ENCODE results near the gene PRAMEF11.
"Not testable (repeated sequence)": the region's sequence is repeated elsewhere in the genome, so short reads cannot be mapped to it uniquely, and the experiment has no call there.

Gene PRAMEF11

GRCh38 chr1:12833251-12833650, 2.0 kb upstream of the PRAMEF11 start:
- not testable (repeated sequence) for H3K79me1 ChIP-seq (ENCODE audit: low read length); H4K5ac ChIP-seq (ENCODE audit: low read length); H3K4me3 ChIP-seq (ENCODE audit: low read length); H3K4ac ChIP-seq (ENCODE audit: low read depth, low read length); H3K36me3 ChIP-seq (ENCODE audit: control insufficient read depth, insufficient read depth, low read length); H3K23ac ChIP-seq (ENCODE audit: low read length); H2BK5ac ChIP-seq (ENCODE audit: low read length); H3K27me3 ChIP-seq (ENCODE audit: insufficient read depth, low read length, poor library complexity); H3K56ac ChIP-seq (ENCODE audit: low read length); H3K9ac ChIP-seq (ENCODE audit: low read length); H3K18ac ChIP-seq (ENCODE audit: low read length); H2AK5ac ChIP-seq (ENCODE audit: low read length); H4K8ac ChIP-seq (ENCODE audit: low read depth, low read length); H3K4me1 ChIP-seq (ENCODE audit: control insufficient read depth, low read depth, low read length); H3K4me2 ChIP-seq (ENCODE audit: low read length); H2BK120ac ChIP-seq (ENCODE audit: low read depth, low read length); H3K27ac ChIP-seq (ENCODE audit: low read depth, low read length); H2BK15ac ChIP-seq (replicated peaks; ENCODE audit: low read depth); H3K79me2 ChIP-seq (ENCODE audit: control insufficient read depth, insufficient read depth, low read length); DNase-seq
- WGBS (ENCODE audit: extremely low coverage, insufficient coverage, low lambda C conversion rate): no CpG with 5 or more reads among the region's 2 CpGs

- not testable (repeated sequence) for H2AK5ac ChIP-seq (ENCODE audit: low read length); H3K27me3 ChIP-seq (ENCODE audit: insufficient read depth, low read length, poor library complexity); H3K56ac ChIP-seq (ENCODE audit: low read length); H4K5ac ChIP-seq (ENCODE audit: low read length); H3K4me2 ChIP-seq (ENCODE audit: low read length); H3K23ac ChIP-seq (ENCODE audit: low read length); H3K4me1 ChIP-seq (ENCODE audit: control insufficient read depth, low read depth, low read length); H3K79me2 ChIP-seq (ENCODE audit: control insufficient read depth, insufficient read depth, low read length); H3K4me3 ChIP-seq (ENCODE audit: low read length); H4K8ac ChIP-seq (ENCODE audit: low read depth, low read length); H3K4ac ChIP-seq (ENCODE audit: low read depth, low read length); DNase-seq; H3K79me1 ChIP-seq (ENCODE audit: low read length); H3K27ac ChIP-seq (ENCODE audit: low read depth, low read length); H3K18ac ChIP-seq (ENCODE audit: low read length); H3K9ac ChIP-seq (ENCODE audit: low read length); H2BK15ac ChIP-seq (replicated peaks; ENCODE audit: low read depth); H3K36me3 ChIP-seq (ENCODE audit: control insufficient read depth, insufficient read depth, low read length); H2BK5ac ChIP-seq (ENCODE audit: low read length); H2BK120ac ChIP-seq (ENCODE audit: low read depth, low read length)
- no CpG with 5 or more reads among the region's 6 CpGs for WGBS (ENCODE audit: extremely low coverage, insufficient coverage, low lambda C conversion rate)
Measured at GRCh38 chr1:12819061-12819460, 12.1 kb downstream of the PRAMEF11 start.

- H3K4ac ChIP-seq (ENCODE audit: low read depth, low read length): no peak overlapping the region
- H3K9ac ChIP-seq (ENCODE audit: low read length): no peak overlapping the region
- H2BK15ac ChIP-seq (replicated peaks; ENCODE audit: low read depth): no peak overlapping the region
- no peak overlapping the region for H3K18ac ChIP-seq (ENCODE audit: low read length)
- no CpG with 5 or more reads among the region's 2 CpGs for WGBS (ENCODE audit: extremely low coverage, insufficient coverage, low lambda C conversion rate)
- no peak for DNase-seq
- no peaks in the 10 kb centered on the region for H3K27me3 ChIP-seq (ENCODE audit: insufficient read depth, low read length, poor library complexity)
- H2BK120ac ChIP-seq (ENCODE audit: low read depth, low read length): no peak overlapping the region
- H2AK5ac ChIP-seq (ENCODE audit: low read length): no peak overlapping the region
- no peak overlapping the region for H2BK5ac ChIP-seq (ENCODE audit: low read length)
- no peaks in the 10 kb centered on the region for H3K79me2 ChIP-seq (ENCODE audit: control insufficient read depth, insufficient read depth, low read length)
- no peak overlapping the region for H3K27ac ChIP-seq (ENCODE audit: low read depth, low read length)
- no peak overlapping the region for H3K23ac ChIP-seq (ENCODE audit: low read length)
- no peak overlapping the region for H3K4me2 ChIP-seq (ENCODE audit: low read length)
- no peak overlapping the region for H4K8ac ChIP-seq (ENCODE audit: low read depth, low read length)
- no peaks in the 10 kb centered on the region for H3K36me3 ChIP-seq (ENCODE audit: control insufficient read depth, insufficient read depth, low read length)
- no peaks in the 10 kb centered on the region for H3K79me1 ChIP-seq (ENCODE audit: low read length)
- H4K5ac ChIP-seq (ENCODE audit: low read length): no peak overlapping the region
- H3K4me3 ChIP-seq (ENCODE audit: low read length): no peak overlapping the region
- no peak overlapping the region for H3K56ac ChIP-seq (ENCODE audit: low read length)
- no peaks in the 10 kb centered on the region for H3K4me1 ChIP-seq (ENCODE audit: control insufficient read depth, low read depth, low read length)
Measured at GRCh38 chr1:12811409-12811784, 19.8 kb downstream of the PRAMEF11 start.

DNA sequence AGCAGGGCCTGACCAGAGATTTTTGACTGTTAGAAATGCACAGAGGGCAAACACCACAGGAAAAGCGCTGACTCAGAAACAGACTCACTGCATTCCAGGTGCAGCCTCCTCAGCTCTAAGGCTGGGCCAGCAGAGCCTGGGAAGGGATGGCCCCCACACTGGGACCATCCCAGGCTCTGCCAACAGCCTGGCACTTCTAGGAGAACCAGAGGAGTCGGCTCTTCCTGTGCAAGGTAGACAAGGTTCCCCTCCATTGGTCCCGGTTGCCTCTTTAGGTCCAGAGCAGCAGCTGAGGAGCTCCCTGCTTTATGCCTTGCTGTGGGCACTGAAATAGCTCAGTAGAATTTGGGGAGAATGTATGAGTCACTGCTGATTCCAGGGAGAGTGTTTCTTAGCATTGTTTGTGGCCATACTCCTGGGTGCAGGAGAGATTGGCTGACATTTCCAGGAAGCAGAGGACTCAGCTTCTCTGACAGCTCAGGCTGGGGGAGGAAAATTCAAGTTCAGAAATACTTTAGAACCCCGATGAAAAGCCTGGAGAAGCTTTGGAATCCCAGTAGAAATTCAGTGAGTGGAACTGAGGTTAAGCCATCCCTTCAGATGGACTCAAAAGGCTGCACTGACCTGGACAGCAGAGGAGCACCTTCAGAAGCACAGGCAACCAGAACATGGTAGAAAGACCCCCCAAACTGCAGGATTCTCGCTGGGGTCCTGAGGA, 20.4 kb downstream of the PRAMEF11 start:
- DNase-seq: no peak
- WGBS (ENCODE audit: extremely low coverage, insufficient coverage, low lambda C conversion rate): no CpG with 5 or more reads among the region's 5 CpGs
- H4K5ac ChIP-seq (ENCODE audit: low read length): no peak overlapping the region
- H2BK5ac ChIP-seq (ENCODE audit: low read length): no peak overlapping the region
- no peak overlapping the region for H3K18ac ChIP-seq (ENCODE audit: low read length)
- no peak overlapping the region for H2BK15ac ChIP-seq (replicated peaks; ENCODE audit: low read depth)
- H3K23ac ChIP-seq (ENCODE audit: low read length): no peak overlapping the region
- no peaks in the 10 kb centered on the region for H3K79me1 ChIP-seq (ENCODE audit: low read length)
- no peak overlapping the region for H3K27ac ChIP-seq (ENCODE audit: low read depth, low read length)
- no peak overlapping the region for H4K8ac ChIP-seq (ENCODE audit: low read depth, low read length)
- no peak overlapping the region for H3K4me3 ChIP-seq (ENCODE audit: low read length)
- no peaks in the 10 kb centered on the region for H3K4me1 ChIP-seq (ENCODE audit: control insufficient read depth, low read depth, low read length)
- no peak overlapping the region for H3K4ac ChIP-seq (ENCODE audit: low read depth, low read length)
- H3K56ac ChIP-seq (ENCODE audit: low read length): no peak overlapping the region
- no peak overlapping the region for H2BK120ac ChIP-seq (ENCODE audit: low read depth, low read length)
- H3K4me2 ChIP-seq (ENCODE audit: low read length): no peak overlapping the region
- H3K79me2 ChIP-seq (ENCODE audit: control insufficient read depth, insufficient read depth, low read length): no peaks in the 10 kb centered on the region
- H2AK5ac ChIP-seq (ENCODE audit: low read length): no peak overlapping the region
- H3K27me3 ChIP-seq (ENCODE audit: insufficient read depth, low read length, poor library complexity): no peaks in the 10 kb centered on the region
- H3K9ac ChIP-seq (ENCODE audit: low read length): no peak overlapping the region
- no peaks in the 10 kb centered on the region for H3K36me3 ChIP-seq (ENCODE audit: control insufficient read depth, insufficient read depth, low read length)

DNA sequence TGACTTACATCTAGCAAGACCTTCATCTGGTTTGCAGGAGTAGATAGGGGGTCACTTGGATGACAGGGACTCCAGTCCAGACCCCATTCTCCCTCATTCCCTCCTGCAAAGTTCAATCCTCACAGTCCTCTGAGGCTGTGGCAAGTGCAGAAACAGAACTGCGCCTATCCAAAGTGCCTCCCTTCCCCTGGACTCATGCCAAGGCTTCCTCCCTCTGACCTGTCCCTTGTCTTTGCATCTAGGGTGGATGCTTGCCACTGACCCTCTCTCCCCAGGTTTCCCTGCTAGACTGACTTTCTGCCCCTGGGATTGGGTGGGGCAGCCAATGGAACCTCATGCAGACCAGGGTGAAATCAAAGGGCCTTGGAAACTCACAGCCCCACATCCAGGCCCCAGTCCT, 21.3 kb downstream of the PRAMEF11 start:
- no CpG with 5 or more reads among the region's 1 CpG for WGBS (ENCODE audit: extremely low coverage, insufficient coverage, low lambda C conversion rate)
- H3K27me3 ChIP-seq (ENCODE audit: insufficient read depth, low read length, poor library complexity): no peaks in the 10 kb centered on the region
- H3K18ac ChIP-seq (ENCODE audit: low read length): no peak overlapping the region
- no peak overlapping the region for H2BK15ac ChIP-seq (replicated peaks; ENCODE audit: low read depth)
- no peak overlapping the region for H3K4me3 ChIP-seq (ENCODE audit: low read length)
- H3K4me1 ChIP-seq (ENCODE audit: control insufficient read depth, low read depth, low read length): no peaks in the 10 kb centered on the region
- no peak overlapping the region for H4K5ac ChIP-seq (ENCODE audit: low read length)
- H3K56ac ChIP-seq (ENCODE audit: low read length): no peak overlapping the region
- H2BK5ac ChIP-seq (ENCODE audit: low read length): no peak overlapping the region
- no peak overlapping the region for H3K27ac ChIP-seq (ENCODE audit: low read depth, low read length)
- H3K9ac ChIP-seq (ENCODE audit: low read length): no peak overlapping the region
- H3K79me1 ChIP-seq (ENCODE audit: low read length): no peaks in the 10 kb centered on the region
- H3K36me3 ChIP-seq (ENCODE audit: control insufficient read depth, insufficient read depth, low read length): no peaks in the 10 kb centered on the region
- no peak overlapping the region for H3K4ac ChIP-seq (ENCODE audit: low read depth, low read length)
- no peak overlapping the region for H2AK5ac ChIP-seq (ENCODE audit: low read length)
- H4K8ac ChIP-seq (ENCODE audit: low read depth, low read length): no peak overlapping the region
- H2BK120ac ChIP-seq (ENCODE audit: low read depth, low read length): no peak overlapping the region
- no peak overlapping the region for H3K23ac ChIP-seq (ENCODE audit: low read length)
- no peak overlapping the region for H3K4me2 ChIP-seq (ENCODE audit: low read length)
- H3K79me2 ChIP-seq (ENCODE audit: control insufficient read depth, insufficient read depth, low read length): no peaks in the 10 kb centered on the region
- no peak for DNase-seq

- Histone ChIP-seq H2BK5ac (ENCODE audit: low read length) (no peak overlapping the region), H3K4ac (ENCODE audit: low read depth, low read length) (no peak overlapping the region), H2BK120ac (ENCODE audit: low read depth, low read length) (no peak overlapping the region), H3K79me2 (ENCODE audit: control insufficient read depth, insufficient read depth, low read length) (no peaks in the 10 kb centered on the region), H4K8ac (ENCODE audit: low read depth, low read length) (no peak overlapping the region), H3K4me3 (ENCODE audit: low read length) (no peak overlapping the region), H3K9ac (ENCODE audit: low read length) (no peak overlapping the region), H3K27ac (ENCODE audit: low read depth, low read length) (no peak overlapping the region), H3K27me3 (ENCODE audit: insufficient read depth, low read length, poor library complexity) (no peaks in the 10 kb centered on the region), H3K4me2 (ENCODE audit: low read length) (no peak overlapping the region), H4K5ac (ENCODE audit: low read length) (no peak overlapping the region), H3K36me3 (ENCODE audit: control insufficient read depth, insufficient read depth, low read length) (no peaks in the 10 kb centered on the region), H3K4me1 (ENCODE audit: control insufficient read depth, low read depth, low read length) (no peaks in the 10 kb centered on the region), H2BK15ac (replicated peaks; ENCODE audit: low read depth) (no peak overlapping the region), H2AK5ac (ENCODE audit: low read length) (no peak overlapping the region), H3K23ac (ENCODE audit: low read length) (no peak overlapping the region), H3K56ac (ENCODE audit: low read length) (no peak overlapping the region), H3K79me1 (ENCODE audit: low read length) (no peaks in the 10 kb centered on the region), H3K18ac (ENCODE audit: low read length) (no peak overlapping the region)
- no peak for DNase-seq
- WGBS (ENCODE audit: extremely low coverage, insufficient coverage, low lambda C conversion rate): no CpG with 5 or more reads among the region's 2 CpGs
Measured at GRCh38 chr1:12799730-12800129, 31.5 kb downstream of the PRAMEF11 start.
